SK-N-MC (cell line): Measurements from ENCODE around the gene MTUS2.

ENCODE experiments used
- FOXP2 ChIP-seq: optimal IDR thresholded peaks from 2 replicates; pipeline ENCODE3; 2011; ENCODE audit warnings: mild to moderate bottlenecking, moderate library complexity; ENCODE audit not compliant: insufficient read depth; ENCODE audit errors: extremely low read length, control extremely low read depth
- POLR2AphosphoS5 ChIP-seq: IDR thresholded peaks from 2 replicates; pipeline ENCODE4 v1.6.1; 2012; ENCODE audit warnings: mild to moderate bottlenecking, low read depth, low read length, borderline replicate concordance

- TF ChIP-seq POLR2AphosphoS5 (no peak), FOXP2 (no peak)
These were observed 38.9 kb downstream of the MTUS2 start for GRCh38 chr13:28859069-28859468.
